MCF 10A (cell line): Measurements from ENCODE around the gene AADAC. TPM values are rescaled to one million over a fixed set of nuclear protein-coding genes. Genes with fewer than 3 reads are reported as not detected.

Source experiments
- BruUV-seq: library from RNA; stranded (reverse); fragments of 400-500 nt; replicated peaks from 2 replicates; lab custom pipeline; 2021; lab: Mats Ljungman, UMichigan
- CTCF ChIA-PET: fragments of 300-600 bp; sonication (Branson Sonifier 250); formaldehyde crosslinking; extraction: SDS; loops from one replicate; lab custom pipeline; 2021; ENCODE audit warnings: antibody characterized with exemption, inconsistent platforms; lab: Yijun Ruan, JAX
- POLR2A ChIA-PET: fragments of 300-600, 350-650 bp; sonication (Branson Sonifier 250); formaldehyde crosslinking; extraction: SDS; loops from one replicate; lab custom pipeline; 2020; ENCODE audit warnings: antibody characterized with exemption, inconsistent platforms; lab: Yijun Ruan, JAX
- DNase-seq: peaks from one replicate; pipeline ENCODE4 v3.0.0-alpha.2; 2018; ENCODE audit not compliant: unreplicated experiment
- H3K27ac Mint-ChIP-seq: one replicate; pipeline ENCODE4 v1.8.0; 2022; ENCODE audit warnings: mild to moderate bottlenecking, low read depth, mixed read lengths; ENCODE audit not compliant: unreplicated experiment
- H3K27me3 Mint-ChIP-seq: one replicate; pipeline ENCODE4 v1.8.0; 2022; ENCODE audit warnings: mixed read lengths; ENCODE audit not compliant: insufficient read depth, unreplicated experiment
- H3K36me3 Mint-ChIP-seq: one replicate; pipeline ENCODE4 v1.8.0; 2022; ENCODE audit warnings: mild to moderate bottlenecking, moderate library complexity, mixed read lengths; ENCODE audit not compliant: insufficient read depth, unreplicated experiment
- H3K4me1 Mint-ChIP-seq: one replicate; pipeline ENCODE4 v1.8.0; 2022; ENCODE audit warnings: mixed read lengths; ENCODE audit not compliant: insufficient read depth, unreplicated experiment
- H3K4me3 Mint-ChIP-seq: one replicate; pipeline ENCODE4 v1.8.0; 2022; ENCODE audit warnings: mild to moderate bottlenecking, moderate library complexity, mixed read lengths; ENCODE audit not compliant: unreplicated experiment
- H3K9me3 Mint-ChIP-seq: one replicate; pipeline ENCODE4 v1.8.0; 2022; ENCODE audit warnings: mixed read lengths; ENCODE audit not compliant: unreplicated experiment
- intact Hi-C: fragments of 100-400 bp; cut with micrococcal nuclease; formaldehyde crosslinking; loops from 2 replicates; pipeline ENCODE4 v1.14.1; 2022
- total RNA-seq: library from RNA; stranded (reverse); gene quantifications from 2 replicates; pipeline ENCODE4 v1.2.3, GENCODE V29; 2022
- TF ChIP-seq, protein P1 (sequence below): fragments of 200-600 bp; IDR thresholded peaks from one replicate; pipeline ENCODE4 v1.8.0; 2022; ENCODE audit warnings: antibody characterized with exemption, mild to moderate bottlenecking; ENCODE audit not compliant: unreplicated experiment

AADAC gene
- total RNA-seq, 1 experiment from 2014 or later, result not detected

DNA sequence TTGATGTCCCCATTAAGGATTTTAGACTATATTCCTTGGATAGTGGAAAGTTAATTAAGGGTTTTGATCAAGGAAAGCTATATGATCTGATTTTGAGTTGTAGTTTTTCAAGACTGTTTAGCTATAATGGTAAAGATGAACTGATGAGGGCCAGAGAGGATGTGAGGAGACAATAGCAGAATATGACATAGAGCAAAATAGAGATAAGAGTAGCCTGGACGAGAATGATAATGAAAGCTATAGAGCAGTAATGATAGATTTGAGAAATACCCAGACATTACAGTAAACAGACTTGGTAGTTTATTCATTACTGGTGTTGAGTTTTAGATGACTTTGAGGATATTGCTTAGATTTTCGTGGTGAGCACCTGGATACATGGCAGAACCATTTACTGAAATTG, 63.4 kb downstream of the AADAC start:
- no peak overlapping the region for H3K27ac Mint-ChIP-seq
- CTCF ChIA-PET, result interaction anchor here (0.7 kb wide), 1 partner anchor 408 kb away, joined by 3 read pairs; no protein-coding TSS in a partner anchor
- no peak for DNase-seq
- no peaks in the 10 kb centered on the region for H3K9me3 Mint-ChIP-seq
- no peak overlapping the region for H3K4me3 Mint-ChIP-seq
- BruUV-seq, result no TSS peak
- H3K27me3 Mint-ChIP-seq, result no peaks in the 10 kb centered on the region
- H3K36me3 Mint-ChIP-seq, result no peaks in the 10 kb centered on the region
- intact Hi-C loops, result no loop called here
- peaks cover 13% of the 10 kb centered on the region for H3K4me1 Mint-ChIP-seq
- POLR2A ChIA-PET, result no interaction called here
- TF ChIP-seq, protein P1, sequence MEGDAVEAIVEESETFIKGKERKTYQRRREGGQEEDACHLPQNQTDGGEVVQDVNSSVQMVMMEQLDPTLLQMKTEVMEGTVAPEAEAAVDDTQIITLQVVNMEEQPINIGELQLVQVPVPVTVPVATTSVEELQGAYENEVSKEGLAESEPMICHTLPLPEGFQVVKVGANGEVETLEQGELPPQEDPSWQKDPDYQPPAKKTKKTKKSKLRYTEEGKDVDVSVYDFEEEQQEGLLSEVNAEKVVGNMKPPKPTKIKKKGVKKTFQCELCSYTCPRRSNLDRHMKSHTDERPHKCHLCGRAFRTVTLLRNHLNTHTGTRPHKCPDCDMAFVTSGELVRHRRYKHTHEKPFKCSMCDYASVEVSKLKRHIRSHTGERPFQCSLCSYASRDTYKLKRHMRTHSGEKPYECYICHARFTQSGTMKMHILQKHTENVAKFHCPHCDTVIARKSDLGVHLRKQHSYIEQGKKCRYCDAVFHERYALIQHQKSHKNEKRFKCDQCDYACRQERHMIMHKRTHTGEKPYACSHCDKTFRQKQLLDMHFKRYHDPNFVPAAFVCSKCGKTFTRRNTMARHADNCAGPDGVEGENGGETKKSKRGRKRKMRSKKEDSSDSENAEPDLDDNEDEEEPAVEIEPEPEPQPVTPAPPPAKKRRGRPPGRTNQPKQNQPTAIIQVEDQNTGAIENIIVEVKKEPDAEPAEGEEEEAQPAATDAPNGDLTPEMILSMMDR, result no peak

Other genes with a start within 250 kb of the AADAC start
- gene AADACL2, start 80.2 kb upstream of the AADAC start, total RNA-seq, result not detected in 2 replicates
- gene SUCNR1, start 59.5 kb downstream of the AADAC start, total RNA-seq, result not detected in 2 replicates